ENCODE measurements around the gene EIF3L. TPM values are rescaled to one million over a fixed set of nuclear protein-coding genes. Genes with fewer than 3 reads are reported as not detected.

The EIF3L gene
- total and polyA plus RNA-seq, 10 of the 15 experiments (the other 5 are each of a cell fraction or from before 2014, with no cell fraction given), result 294 to 1,037 (median 618) TPM

- WGBS (ENCODE audit: insufficient coverage, insufficient replicate concordance, low lambda C conversion rate, missing lambda C conversion rate), result 75% methylated on average over 4 of the region's 4 CpGs
- H3K9me3 ChIP-seq (replicated peaks; ENCODE audit: control insufficient read depth, insufficient read depth, low read length), result no peaks in the 10 kb centered on the region
- H2AFZ ChIP-seq (ENCODE audit: control insufficient read depth, low read depth, low read length), result no peak overlapping the region
- H3K79me2 ChIP-seq (ENCODE audit: control insufficient read depth, insufficient read depth, low read length), result no peaks in the 10 kb centered on the region
- H3K27me3 ChIP-seq (replicated peaks in 1 of 2; ENCODE audit: control insufficient read depth in 2 of 2, insufficient read depth in 2 of 2, low read length in 1 of 2), result no peaks in the 10 kb centered on the region
- FAIRE-seq (no peak), DNase-seq (ENCODE audit: low read depth, low spot score) (no peak), ATAC-seq (peak; percentile 68)
- ChIA-PET RAD21 (ENCODE audit: unreplicated experiment) (no interaction called here), SMC1A (ENCODE audit: uncharacterized antibody, unreplicated experiment) (no interaction called here), POLR2A (no interaction called here), CTCF (interaction anchor here (1.1 kb wide), 1 partner anchor 54 kb away, joined by 3 read pairs; no protein-coding TSS in a partner anchor)
- H3K9ac ChIP-seq (ENCODE audit: control insufficient read depth, insufficient read depth, low read length), result no peak overlapping the region
- no peak overlapping the region for H3K4me2 ChIP-seq (ENCODE audit: control insufficient read depth, insufficient read depth)
- H3K36me3 ChIP-seq (ENCODE audit: control insufficient read depth in 2 of 2, insufficient read depth in 2 of 2, low read length in 1 of 2), result peaks cover 0 to 3% of the 10 kb centered on the region in 2 experiments; a peak in 2 of 4 replicates
- intact Hi-C loops (cut with micrococcal nuclease; ENCODE audit: unreplicated experiment), result no loop called here
- no TSS peak for BruUV-seq (replicated peaks)
- no peak overlapping the region for H3K4me3 ChIP-seq
- H3K4me1 ChIP-seq (ENCODE audit: control insufficient read depth, insufficient read depth, low read length), result no peaks in the 10 kb centered on the region
- no peak overlapping the region for H3K27ac ChIP-seq (ENCODE audit: control insufficient read depth, insufficient read depth)
- in situ Hi-C loops (cut with MboI), result no loop called here
- no peaks in the 10 kb centered on the region for H4K20me1 ChIP-seq (ENCODE audit: control insufficient read depth, insufficient read depth)
- TF ChIP-seq CREM (IDR thresholded peaks at IDR 0.05; ENCODE audit: low read depth) (no peak), IKZF2 (IDR thresholded peaks at IDR 0.05) (no peak), SKIL (IDR thresholded peaks at IDR 0.05; ENCODE audit: low read depth, poor library complexity, severe bottlenecking) (no peak), YY1 (IDR thresholded peaks at IDR 0.05; ENCODE audit: low read depth, low read length) (no peak), ATF3 (IDR thresholded peaks at IDR 0.05; ENCODE audit: borderline replicate concordance, extremely low read depth, low read depth, low read length) (no peak), CUX1 (IDR thresholded peaks at IDR 0.05; ENCODE audit: insufficient replicate concordance, low read depth, low read length) (no peak), KLF5 (IDR thresholded peaks at IDR 0.05; ENCODE audit: partially characterized antibody) (no peak), ATF7 (IDR thresholded peaks at IDR 0.05; ENCODE audit: low read depth) (no peak), ELK1 (IDR thresholded peaks at IDR 0.05; ENCODE audit: low read depth, low read length) (no peak), IKZF1 (conservative IDR thresholded peaks at IDR 0.05) (no peak), EGR1 (IDR thresholded peaks at IDR 0.05; ENCODE audit: borderline replicate concordance in 1 of 2, low read depth in 2 of 2, low read length in 2 of 2) (no peak)
Observed at GRCh38 chr22:37917874-37918548, 68.8 kb downstream of the EIF3L start.
